Measurements from ENCODE around the gene SLC25A43. TPM values are rescaled to one million over a fixed set of nuclear protein-coding genes. Genes with fewer than 3 reads are reported as not detected.

SLC25A43 gene
- total and polyA plus RNA-seq, 2 of the 8 experiments (the other 6 are each of a cell fraction or from before 2014, with no cell fraction given) = 3.1 to 5.8 TPM

DNA sequence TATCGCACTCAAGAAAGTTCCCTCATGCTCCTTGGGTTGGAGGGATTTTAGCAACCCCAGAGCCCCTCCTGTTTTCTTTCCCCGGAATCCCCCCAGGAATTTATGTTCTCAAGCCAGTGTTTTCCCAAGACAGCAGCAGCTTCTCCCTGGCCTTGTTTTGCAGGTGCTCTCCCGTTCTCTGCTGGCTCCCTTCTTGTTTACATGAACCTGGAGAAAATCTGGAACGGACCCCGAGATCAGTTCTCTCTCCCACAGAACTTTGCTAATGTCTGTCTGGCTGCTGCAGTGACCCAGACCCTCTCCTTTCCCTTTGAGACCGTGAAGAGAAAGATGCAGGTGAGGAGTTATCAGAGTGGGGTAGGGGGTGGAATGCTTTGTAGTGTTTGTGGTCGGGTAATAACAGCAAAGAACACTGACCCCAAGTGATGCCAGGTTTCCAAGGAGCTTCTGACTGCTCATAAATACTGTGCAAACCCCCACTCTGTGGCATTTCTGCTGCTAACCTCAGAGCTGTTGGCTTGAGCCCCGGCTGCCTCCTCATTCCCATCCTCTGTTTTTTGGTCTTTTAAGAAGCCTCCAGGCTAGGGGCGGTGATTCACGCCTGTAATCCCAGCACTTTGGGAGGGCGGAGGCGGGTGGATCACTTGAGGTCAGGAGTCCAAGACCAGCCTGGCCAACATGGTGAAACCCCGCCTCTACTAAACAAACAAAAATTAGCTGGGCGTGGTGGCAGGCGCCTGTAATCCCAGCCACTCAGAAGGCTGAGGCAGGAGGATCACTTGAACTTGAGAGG, 11.1 kb downstream of the SLC25A43 start:
- Histone ChIP-seq H3K4ac (replicated peaks; ENCODE audit: insufficient read length, low read depth, low read length) (no peak overlapping the region), H3K36me3 (ENCODE audit: control insufficient read depth in 2 of 4, insufficient read depth in 4 of 4, low read length in 3 of 4) (peaks cover 0 to 2% (median 0%) of the 10 kb centered on the region in 4 experiments; a peak in 3 of 8 replicates), H4K20me1 (replicated peaks in 1 of 2; ENCODE audit: control insufficient read depth in 1 of 2, insufficient read depth in 2 of 2, low read length in 2 of 2) (no peaks in the 10 kb centered on the region), H3K4me3 (ENCODE audit: extremely low read depth in 1 of 4, insufficient read depth in 2 of 4, low read depth in 3 of 4, low read length in 4 of 4) (no peak overlapping the region), H3K4me1 (replicated peaks in 1 of 4; ENCODE audit: control insufficient read depth in 3 of 4, insufficient read depth in 4 of 4, low read length in 3 of 4) (no peaks in the 10 kb centered on the region), H2AK5ac (ENCODE audit: low read depth, low read length) (no peak overlapping the region), H3K23ac (ENCODE audit: insufficient read length) (no peak overlapping the region), H2BK15ac (ENCODE audit: low read length) (no peak overlapping the region), H3K4me2 (ENCODE audit: insufficient read depth in 1 of 2, low read depth in 2 of 2, low read length in 2 of 2) (no peak overlapping the region), H2BK12ac (ENCODE audit: low read depth, low read length) (no peak overlapping the region), H3K79me2 (ENCODE audit: control insufficient read depth in 1 of 2, insufficient read depth in 2 of 2, low read length in 2 of 2) (no peaks in the 10 kb centered on the region), H3K23me2 (ENCODE audit: low read depth, low read length) (no peaks in the 10 kb centered on the region), H3K27me3 (replicated peaks in 1 of 4; ENCODE audit: control insufficient read depth in 3 of 4, extremely low read depth in 1 of 4, insufficient read depth in 3 of 4, low read length in 3 of 4) (no peaks in the 10 kb centered on the region), H2BK5ac (ENCODE audit: low read depth, low read length) (no peak overlapping the region), H3K27ac (ENCODE audit: low read depth, low read length) (no peak overlapping the region), H4K91ac (replicated peaks; ENCODE audit: insufficient read length, low read length) (no peak overlapping the region), H3K79me1 (ENCODE audit: low read depth, low read length) (no peaks in the 10 kb centered on the region), H3K14ac (ENCODE audit: insufficient read length) (no peak overlapping the region), H3K56ac (replicated peaks; ENCODE audit: insufficient read length, low read depth, low read length) (no peak overlapping the region), H3K18ac (ENCODE audit: extremely low read depth, low read length) (no peak overlapping the region), H2BK120ac (replicated peaks; ENCODE audit: low read depth, low read length) (no peak overlapping the region), H2BK20ac (ENCODE audit: low read length) (no peak overlapping the region), H3K9me3 (ENCODE audit: insufficient read depth in 2 of 2, low read depth in 1 of 2, low read length in 1 of 2) (no peaks in the 10 kb centered on the region), H4K8ac (ENCODE audit: extremely low read depth, insufficient read depth, low read length) (no peak overlapping the region), H3K9ac (replicated peaks in 1 of 4; ENCODE audit: extremely low read depth in 1 of 4, low read depth in 3 of 4, low read length in 3 of 4) (no peak overlapping the region), H2AFZ (ENCODE audit: low read length) (no peak overlapping the region), H4K5ac (ENCODE audit: insufficient read length, low read depth, low read length) (no peak overlapping the region)
- POLR2A ChIA-PET (ENCODE audit: partially characterized antibody) = no interaction called here
- FAIRE-seq (no peak), DNase-seq (ENCODE audit: low read depth in 1 of 2, low spot score in 2 of 2) (no peak)
- 89% methylated on average over 8 of the region's 15 CpGs; no CpG with 5 or more reads in 1 of the 2 experiments for WGBS, 2 experiments (ENCODE audit: extremely low coverage in 1 of 2, insufficient coverage in 1 of 2, insufficient read length in 1 of 2, insufficient replicate concordance in 2 of 2, low coverage in 1 of 2, low lambda C conversion rate in 2 of 2, missing lambda C conversion rate in 1 of 2)
- CTCF ChIA-PET (ENCODE audit: partially characterized antibody) = interaction anchor here (0.9 to 2.1 kb wide), 2 partner anchors 20 to 121 kb away, joined by 3 to 8 read pairs; no protein-coding TSS in a partner anchor
- TF ChIP-seq TAF7 (optimal IDR thresholded peaks at IDR 0.05; ENCODE audit: borderline replicate concordance, low read depth, low read length) = no peak
- TF ChIP-seq YY1 (IDR thresholded peaks at IDR 0.05; ENCODE audit: low read depth, low read length) = no peak
- no peak for TF ChIP-seq TEAD4 (IDR thresholded peaks at IDR 0.05; ENCODE audit: low read depth, low read length)
- no peak for TF ChIP-seq SIX5 (IDR thresholded peaks at IDR 0.05; ENCODE audit: low read depth, low read length)
- TF ChIP-seq CEBPB (IDR thresholded peaks at IDR 0.05; ENCODE audit: low read depth, low read length) = no peak
